Activated naive CD4-positive, alpha-beta T cell treated with anti-CD3 and anti-CD28 coated beads, Interleukin-2, amount 10 ng/mL, durations not matched to agents 5 hours and 36 hours (primary cell): ENCODE data around the gene MRPL14. TPM values are rescaled to one million over a fixed set of nuclear protein-coding genes. Genes with fewer than 3 reads are reported as not detected.

Experiments
- total RNA-seq, 2 experiments: library from RNA; stranded (reverse); gene quantifications; one replicate each; pipeline ENCODE4 v1.2.3, GENCODE V29; 2021

MRPL14 gene
- 10 to 100 TPM; 49.2 TPM for total RNA-seq

GRCh38 chr6:44127186-44128019 lies at the start of gene MRPL14, which contains the start of gene TMEM63B:
Gene MRPL14, minus strand, starts transcription at chr6:44127452. Its CDS starts 10,841 bp downstream, at chr6:44116611.
Gene TMEM63B, plus strand, starts transcription at chr6:44127554. Its CDS starts 7,031 bp downstream, at chr6:44134585.

GRCh38 chr6:44158770-44159228 lies 31.5 kb upstream of the MRPL14 start, which contains the start of gene CAPN11:
Gene CAPN11, plus strand, starts transcription at chr6:44158820. Its CDS starts 29 bp downstream, at chr6:44158849.

Other genes with a start within 250 kb of the MRPL14 start
- gene TMEM63B, start 102 bp upstream of the MRPL14 start, total RNA-seq, result 10 to 100 TPM; 15.6 to 15.8 TPM
- gene CAPN11, start 31.4 kb upstream of the MRPL14 start, total RNA-seq, result not detected
- not detected for gene MYMX, start 89.5 kb upstream of the MRPL14 start, total RNA-seq
- gene SLC29A1, start 96.1 kb upstream of the MRPL14 start, total RNA-seq, result 10 to 100 TPM; 18.1 to 23.1 TPM
- gene HSP90AB1, start 119.6 kb upstream of the MRPL14 start, total RNA-seq, result 100 to 1,000 TPM; 398 to 401 TPM
- 10 to 100 TPM; 32.1 to 33.1 TPM for gene SLC35B2, start 130.1 kb upstream of the MRPL14 start, total RNA-seq
- gene NFKBIE, start 138.1 kb upstream of the MRPL14 start, total RNA-seq, result 10 to 100 TPM; 11.8 to 14.3 TPM
- gene TMEM151B, start 143.0 kb upstream of the MRPL14 start, total RNA-seq, result not detected
- 10 to 100 TPM; 14.6 to 15.8 TPM for gene AARS2, start 185.9 kb upstream of the MRPL14 start, total RNA-seq
- not detected for gene SPATS1, start 215.2 kb upstream of the MRPL14 start, total RNA-seq